DMS53 (cell line): ENCODE data around the gene TMEM108.

ENCODE experiments used
- DNase-seq: peaks from one replicate; lab custom pipeline; 2025; lab: John Stamatoyannopoulos, UW

TMEM108 gene

DNA sequence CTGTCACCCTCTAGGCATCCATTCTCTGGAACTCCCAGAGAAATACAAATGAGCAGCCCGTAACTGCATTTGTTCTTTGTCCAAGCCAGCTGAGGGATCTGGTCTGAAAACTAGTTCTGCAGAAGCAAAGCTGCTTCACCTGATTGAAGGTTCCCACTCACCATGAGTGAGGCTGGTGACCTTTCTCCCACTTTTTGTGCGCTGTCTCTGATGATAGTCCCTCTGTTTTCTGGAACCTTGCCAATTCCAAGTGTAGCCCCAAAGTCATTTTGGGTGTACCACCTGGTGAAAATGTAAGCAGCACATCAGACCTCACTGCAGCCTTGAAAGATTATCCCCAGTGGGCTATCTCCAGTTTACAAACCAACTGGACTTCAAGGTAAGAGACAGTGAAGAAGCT, 322.3 kb downstream of the TMEM108 start:
- DNase-seq: no peak

DNA sequence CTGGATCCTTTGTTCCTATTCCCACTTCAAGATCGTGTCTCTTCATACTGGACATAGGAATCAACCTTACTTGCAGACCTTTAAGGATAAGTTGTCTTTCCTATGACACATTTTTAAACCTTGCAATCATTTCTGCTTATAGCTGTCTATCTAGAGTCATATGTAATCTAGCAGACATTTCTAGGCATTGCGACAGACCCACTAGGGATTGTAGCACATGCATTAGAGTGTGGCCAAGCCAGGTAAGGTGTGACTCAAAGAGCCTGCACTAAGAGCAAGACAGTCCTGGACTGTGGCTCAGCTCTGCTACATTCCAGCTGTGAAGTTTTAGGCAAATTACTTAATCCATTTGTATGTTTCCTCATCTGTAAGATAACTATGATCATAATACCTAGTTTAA, 322.8 kb downstream of the TMEM108 start:
- DNase-seq: no peak

DNA sequence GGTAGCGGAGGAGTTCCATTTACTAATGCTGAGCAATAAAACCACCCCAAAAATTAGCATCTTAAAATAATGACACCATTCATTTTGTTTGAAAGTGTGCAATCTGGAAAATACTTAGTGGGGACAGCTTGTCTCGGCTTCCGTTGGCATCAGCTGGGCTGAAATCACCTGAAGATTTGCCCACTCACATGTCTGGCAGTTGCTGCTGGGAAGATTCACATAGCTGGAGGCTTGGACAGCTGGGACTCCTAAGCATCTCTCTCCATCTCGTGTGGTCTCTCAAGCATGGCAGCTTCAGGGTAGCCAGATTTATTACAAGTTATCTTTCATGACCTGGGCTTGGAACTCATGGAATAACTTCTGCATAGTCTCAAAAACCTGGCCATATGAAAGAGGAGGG, 323.2 kb downstream of the TMEM108 start:
- DNase-seq: no peak

DNA sequence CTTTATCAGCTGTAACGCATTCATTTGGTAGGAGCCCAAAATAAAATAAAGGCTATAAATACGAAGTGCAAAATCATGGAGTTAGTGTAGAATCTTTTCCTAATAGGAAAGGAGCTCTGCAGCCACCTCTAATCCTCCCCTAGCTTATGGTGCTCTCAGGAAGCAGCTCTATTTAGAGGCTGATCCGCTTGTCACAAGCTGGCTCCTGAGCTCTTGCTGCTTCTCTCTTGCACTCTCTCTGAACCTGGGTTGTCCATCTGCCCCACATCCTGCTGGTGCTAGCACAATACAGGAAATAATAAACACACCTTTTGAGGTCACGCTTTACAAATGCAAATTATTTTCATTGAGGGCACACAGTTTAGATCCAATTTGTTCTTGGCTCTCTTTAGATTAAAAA, 324.3 kb downstream of the TMEM108 start:
- DNase-seq: no peak

DNA sequence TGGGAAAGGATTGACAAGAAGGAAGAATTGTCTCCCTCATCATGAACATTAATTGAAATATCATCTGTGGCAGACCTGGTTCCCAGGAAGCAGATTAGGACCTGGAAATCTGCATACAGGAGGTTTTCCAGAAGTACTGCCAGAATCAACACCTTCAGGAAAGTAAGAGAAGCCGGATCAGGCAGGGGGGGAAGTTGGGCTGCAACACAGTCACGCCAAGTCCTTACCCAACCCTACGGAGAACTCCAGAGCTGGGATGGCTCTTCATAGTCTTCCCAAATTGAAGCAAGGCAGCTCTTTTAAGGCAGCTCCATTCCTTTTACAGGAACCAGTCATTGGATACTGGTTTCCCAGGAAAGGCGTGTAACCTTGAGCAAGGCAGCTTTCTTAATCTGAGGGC, 326.5 kb downstream of the TMEM108 start:
- DNase-seq: no peak

DNA sequence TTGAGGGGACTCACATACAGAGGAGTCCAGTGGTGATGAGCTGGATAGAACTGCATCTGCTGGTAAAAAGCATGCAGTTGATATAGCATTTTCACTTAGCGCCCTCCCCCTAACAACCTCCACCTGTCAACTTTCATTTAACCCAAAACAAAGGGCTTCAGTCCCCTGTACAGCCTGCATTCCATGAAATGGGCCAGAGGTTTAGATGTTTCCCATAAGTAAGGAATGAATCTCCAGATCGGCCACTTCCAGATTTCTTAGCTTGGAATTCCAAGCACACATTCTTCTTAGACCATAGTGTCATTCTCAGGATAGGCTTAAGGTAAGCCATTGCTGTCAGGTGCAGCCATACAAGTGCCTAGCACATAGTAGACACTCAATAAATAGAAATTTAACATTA, 328.7 kb downstream of the TMEM108 start:
- no peak for DNase-seq

DNA sequence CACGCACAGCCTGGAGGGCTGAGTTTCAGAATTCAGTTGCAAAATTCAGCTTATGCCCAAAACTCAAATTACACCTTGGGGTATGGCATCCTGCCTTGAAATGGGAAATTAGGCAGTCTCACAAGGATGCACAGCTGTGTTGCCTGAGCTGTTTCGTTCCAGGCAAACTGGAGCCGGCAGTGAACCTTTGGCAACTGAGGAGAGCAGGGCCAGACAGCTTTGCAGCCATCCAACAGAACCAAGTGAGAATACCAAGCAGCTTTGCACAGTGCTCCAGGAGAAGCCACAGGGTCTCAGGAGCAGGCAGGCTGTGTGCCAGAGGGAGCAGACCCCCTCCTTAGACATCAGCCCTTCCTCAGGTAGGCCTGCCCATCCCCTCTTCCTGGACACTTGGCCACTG, 329.2 kb downstream of the TMEM108 start:
- no peak for DNase-seq

DNA sequence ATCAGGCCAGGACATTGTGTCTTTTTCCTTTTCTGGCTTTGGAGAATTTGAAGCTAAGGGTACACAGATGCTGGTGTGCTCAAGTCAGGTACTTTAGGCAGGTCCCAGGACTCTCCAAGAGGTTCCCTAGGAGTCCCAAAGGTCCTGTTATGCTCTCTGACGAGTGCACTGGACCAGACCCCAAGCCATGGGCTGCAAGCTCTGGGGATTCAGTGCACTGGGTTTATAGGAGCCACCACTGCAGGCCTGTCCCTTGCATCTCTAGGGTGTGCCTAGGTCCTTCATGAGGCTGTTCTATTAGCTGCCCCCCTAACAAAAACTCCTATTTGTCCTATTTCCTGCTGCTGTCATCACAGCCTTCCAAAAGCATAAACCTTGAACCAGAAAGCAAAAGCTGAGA, 329.8 kb downstream of the TMEM108 start:
- no peak for DNase-seq

DNA sequence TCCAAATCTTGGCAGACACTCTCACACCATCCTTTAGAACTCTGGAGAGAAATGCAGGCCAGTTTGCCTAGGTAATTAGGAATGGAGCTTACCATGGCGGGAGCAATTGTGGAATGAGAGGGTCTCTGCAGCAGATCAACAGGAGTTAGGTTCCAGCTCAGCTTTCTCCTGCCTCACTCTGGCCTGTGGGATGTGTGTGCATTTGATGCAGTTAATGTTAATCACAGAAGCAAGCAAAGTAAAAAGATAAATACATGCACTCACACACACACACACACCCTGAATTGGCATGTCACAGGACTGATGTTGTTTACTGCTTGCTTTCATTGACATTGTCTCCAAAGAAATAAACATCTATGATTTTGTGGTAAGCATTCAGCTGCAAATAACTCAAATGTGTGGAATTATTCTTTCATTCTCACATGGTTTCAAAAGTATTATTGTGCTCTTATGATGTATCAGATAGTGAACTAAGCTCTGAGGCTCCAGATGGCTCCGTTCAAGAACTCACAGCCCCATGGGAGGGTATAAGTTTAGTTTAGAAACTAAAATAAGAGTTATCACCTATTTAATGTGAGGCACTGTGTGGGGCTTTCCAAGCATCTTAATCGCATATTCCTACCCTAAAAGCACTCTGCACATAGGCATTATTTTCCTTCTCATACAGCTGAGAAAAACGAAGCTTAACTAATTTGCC, 330.3 kb downstream of the TMEM108 start:
- DNase-seq: no peak

DNA sequence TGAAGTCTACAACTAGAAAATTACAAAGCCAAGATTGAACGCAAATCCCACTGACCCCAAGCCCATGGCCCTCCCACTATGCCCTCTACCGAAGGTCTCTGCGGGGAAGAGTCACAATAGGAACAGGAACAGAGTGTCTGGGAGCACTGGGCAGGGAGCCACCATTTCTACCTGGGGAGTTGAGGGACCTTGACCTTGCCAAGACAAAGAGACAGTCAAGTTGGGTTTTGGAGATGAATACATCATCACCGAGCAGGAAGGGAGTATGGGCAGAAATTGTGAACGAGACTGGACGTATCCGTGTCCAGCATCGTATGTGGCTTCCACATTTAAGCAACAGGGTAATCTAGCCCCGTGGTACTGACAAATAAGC, 330.9 kb downstream of the TMEM108 start:
- DNase-seq: no peak

DNA sequence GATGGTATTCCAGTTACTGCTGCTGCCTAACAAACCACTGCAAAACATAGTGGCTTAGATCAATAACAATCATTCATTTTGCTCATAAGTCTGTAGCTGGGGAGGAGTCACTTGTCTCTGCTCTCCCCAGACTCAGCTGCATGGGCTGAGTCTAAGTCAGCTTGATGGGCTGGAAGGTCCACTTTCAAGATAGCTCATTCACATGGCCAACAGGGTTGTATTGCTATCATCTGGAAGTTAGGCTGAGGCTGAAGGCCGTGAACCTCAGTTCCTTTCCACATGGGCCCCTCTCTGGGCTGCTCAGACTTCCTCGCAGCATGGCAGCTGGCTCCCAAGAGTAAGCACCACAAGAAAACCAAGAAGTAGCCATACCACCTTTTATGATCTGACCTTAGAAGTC, 333.0 kb downstream of the TMEM108 start:
- no peak for DNase-seq

DNA sequence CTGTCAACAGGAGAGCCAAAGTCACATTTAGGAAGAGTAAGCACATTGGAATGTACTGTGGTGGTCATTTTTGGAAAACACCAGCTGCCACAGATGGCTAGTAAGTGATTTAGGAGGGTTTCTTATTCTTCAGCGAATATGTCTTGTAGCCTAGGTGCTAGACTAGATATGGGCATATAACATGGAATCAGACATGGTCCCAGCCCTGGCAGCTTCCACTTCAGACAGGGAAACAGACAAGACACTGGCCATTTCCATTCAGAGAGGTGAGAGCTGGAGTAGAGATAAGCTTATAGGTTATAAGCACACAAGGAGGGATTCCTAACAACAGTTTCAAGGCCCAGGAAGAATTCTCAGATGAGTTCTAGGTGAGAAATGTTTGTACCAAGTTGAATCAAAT, 333.5 kb downstream of the TMEM108 start:
- DNase-seq: no peak

DNA sequence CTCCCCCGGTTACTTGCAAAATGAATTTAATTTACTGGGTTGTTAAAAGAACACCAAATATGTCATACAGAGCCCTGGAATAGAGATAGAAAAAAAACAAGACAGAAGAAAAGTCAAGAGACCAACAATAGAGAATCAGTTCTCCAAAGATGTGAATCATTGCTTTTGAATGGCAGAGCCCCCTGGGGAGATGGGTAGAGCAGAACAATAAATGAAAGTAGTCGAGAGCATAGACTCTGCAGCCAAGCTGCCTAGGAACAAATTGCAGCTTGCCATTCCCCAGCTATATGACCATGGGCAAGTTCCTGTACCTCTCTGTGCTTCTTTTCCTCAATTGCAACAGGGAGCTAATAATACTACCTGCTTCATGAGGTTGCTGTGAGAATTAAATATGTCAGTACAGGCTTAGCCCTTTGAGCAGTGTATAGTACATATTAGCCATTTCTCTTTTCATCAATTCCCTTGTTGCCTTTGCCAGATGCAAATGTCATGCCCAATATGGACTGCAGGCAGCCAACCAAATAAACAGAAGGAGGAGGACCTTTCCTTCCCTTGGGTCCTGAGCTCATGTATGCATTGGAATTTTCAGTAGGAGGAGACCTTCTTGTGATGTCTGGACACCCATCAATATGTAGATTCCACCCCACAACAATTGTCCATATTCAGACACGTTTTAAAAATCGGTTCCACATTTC, 336.7 kb downstream of the TMEM108 start:
- no peak for DNase-seq

DNA sequence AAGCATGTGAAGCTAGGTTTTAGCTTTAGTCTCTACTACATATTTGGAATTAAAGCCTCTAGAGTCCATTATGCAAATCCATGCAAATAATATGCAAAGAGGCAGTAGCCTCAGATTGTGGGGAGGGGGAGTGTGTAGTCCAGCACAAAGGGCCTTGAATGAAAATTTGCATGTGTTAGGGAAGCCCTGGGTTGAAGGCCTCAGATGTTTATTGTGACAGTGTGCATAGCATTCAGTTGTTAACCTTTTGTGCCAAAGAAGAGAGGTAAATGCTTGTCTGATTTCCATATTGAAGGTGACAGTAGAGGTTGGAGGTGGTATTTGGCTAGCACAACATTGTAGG, 337.2 kb downstream of the TMEM108 start:
- DNase-seq: no peak

DNA sequence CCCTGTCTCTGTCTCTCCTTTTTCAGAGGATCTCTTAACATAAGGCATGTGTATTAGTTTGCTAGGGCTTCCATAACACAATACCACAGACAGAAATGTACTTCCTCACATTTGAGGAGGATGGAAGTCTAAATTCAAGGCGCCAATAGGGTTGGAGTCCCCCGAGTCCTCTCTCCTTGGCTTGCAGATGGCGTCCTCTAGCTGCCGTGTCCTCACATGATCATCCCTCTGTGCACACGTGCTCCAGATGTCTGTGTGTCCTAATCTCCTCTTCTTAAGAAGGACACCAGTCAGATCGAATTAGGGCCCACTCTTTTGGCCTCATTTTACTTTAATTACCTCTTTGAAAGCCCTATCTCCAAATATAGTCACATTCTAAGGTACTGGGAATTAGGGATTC, 338.6 kb downstream of the TMEM108 start:
- no peak for DNase-seq

DNA sequence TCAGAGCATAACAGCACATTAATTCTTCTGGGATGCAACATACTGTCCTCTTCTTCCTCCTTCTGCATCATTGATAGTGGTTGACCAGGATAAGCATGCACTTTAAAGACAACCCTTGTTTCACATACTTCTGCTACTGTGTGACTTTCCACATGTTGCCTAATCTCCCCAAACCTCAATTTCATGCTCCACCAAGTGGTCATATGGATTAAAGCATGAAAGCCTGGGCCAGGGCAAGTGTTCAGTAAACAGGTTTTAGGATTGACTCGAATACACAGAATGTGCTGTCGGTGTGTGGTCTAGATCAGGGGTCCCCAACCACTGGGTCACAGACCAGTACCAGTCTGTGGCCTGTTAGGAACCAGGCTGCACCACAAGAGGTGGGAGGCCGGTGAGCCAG, 339.2 kb downstream of the TMEM108 start:
- DNase-seq: peak; percentile 48

DNA sequence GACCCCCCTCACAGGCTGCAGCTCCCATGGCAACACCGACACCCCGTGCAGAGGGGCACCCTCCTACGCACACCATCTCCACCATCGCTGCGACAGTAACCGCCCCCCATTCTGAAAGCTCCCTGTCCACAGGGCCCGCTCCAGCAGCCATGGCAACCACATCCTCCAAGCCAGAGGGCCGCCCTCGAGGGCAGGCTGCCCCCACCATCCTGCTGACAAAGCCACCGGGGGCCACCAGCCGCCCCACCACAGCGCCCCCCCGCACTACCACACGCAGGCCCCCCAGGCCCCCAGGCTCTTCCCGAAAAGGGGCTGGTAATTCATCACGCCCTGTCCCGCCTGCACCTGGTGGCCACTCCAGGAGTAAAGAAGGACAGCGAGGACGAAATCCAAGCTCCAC, 341.7 kb downstream of the TMEM108 start:
- no peak for DNase-seq

DNA sequence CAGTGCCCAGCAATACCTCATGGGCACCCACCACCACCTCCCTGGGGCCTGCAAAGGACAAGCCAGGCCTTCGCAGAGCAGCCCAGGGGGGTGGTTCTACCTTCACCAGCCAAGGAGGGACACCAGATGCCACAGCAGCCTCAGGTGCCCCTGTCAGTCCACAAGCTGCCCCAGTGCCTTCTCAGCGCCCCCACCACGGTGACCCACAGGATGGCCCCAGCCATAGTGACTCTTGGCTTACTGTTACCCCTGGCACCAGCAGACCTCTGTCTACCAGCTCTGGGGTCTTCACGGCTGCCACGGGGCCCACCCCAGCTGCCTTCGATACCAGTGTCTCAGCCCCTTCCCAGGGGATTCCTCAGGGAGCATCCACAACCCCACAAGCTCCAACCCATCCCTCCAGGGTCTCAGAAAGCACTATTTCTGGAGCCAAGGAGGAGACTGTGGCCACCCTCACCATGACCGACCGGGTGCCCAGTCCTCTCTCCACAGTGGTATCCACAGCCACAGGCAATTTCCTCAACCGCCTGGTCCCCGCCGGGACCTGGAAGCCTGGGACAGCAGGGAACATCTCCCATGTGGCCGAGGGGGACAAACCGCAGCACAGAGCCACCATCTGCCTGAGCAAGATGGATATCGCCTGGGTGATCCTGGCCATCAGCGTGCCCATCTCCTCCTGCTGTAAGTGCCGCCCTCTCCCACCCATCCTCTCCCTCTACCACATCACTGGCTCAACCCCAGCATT, 342.5 kb downstream of the TMEM108 start:
- DNase-seq: no peak

DNA sequence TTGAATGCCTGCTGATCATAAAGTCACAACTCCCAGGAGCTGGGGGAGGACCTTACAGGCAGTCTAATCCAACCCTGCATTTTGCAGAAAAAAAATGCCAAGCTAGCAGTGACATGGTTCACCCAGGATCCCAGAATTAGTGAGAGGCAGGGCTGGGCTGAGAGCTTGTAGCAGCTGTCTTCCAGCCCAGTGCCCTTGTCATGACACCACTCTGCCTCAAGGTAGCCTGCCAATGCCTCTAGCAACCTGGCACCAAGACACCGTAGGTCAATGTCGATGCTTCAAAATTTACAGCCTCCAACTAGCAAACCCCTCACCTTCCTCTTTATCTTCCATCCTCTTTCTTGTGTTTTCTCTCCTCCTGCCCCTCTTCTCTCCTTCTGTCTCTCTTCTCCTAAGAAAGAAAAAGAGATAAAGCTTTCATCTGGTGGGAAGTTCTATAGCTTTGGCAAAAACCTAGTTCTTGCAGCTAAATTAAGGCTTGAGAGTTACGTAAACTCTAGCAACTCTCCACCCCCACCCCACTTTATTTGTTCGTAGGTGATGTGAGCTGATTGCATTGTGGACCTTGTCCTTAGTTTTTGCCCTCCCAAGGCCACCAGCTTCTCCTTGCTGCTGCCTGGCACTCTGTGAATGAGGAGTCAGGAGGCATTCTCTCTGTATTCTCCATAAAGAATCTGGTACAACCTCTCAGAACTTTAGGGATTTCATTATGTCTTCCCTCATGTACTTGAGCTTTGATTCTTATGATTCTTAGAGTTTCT, 343.3 kb downstream of the TMEM108 start:
- DNase-seq: no peak

DNA sequence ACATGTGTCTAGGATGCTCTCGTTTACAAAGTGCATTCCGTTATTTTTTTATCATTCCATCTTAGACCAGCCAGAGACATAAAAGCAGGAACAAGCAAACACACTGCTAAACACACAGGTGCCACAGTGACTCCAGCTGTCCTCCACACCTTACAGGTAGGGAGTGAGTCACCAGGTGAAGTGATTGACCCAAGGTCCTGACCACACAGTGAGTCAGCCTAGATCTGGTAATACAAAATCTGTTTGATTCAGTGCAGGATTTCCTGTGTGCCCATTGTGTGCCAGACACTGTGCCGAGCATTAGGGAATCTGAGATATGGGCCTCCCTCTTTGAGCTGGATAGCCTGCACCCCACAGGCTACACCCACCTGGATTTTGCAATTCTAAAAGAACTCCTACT, 345.0 kb downstream of the TMEM108 start:
- DNase-seq: peak; percentile 91

DNA sequence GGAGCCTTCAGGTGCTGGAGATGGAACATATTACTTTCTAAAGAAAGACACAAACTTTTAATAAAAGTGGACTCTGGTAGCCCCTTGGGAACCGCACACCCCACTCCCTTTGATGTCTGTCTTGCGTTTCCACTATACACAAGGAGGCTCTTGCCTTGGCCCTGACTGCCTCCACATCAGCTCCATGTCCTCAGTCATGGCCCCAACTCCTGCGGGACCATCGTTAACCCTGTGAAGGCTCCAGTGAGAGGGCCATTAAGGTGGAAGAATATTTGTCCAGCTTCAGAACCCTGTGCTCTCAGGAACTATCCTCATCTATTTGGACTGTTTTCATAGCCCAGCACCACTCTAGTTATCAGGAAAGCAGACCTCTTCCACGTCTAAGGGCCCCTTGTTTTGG, 345.6 kb downstream of the TMEM108 start:
- no peak for DNase-seq

DNA sequence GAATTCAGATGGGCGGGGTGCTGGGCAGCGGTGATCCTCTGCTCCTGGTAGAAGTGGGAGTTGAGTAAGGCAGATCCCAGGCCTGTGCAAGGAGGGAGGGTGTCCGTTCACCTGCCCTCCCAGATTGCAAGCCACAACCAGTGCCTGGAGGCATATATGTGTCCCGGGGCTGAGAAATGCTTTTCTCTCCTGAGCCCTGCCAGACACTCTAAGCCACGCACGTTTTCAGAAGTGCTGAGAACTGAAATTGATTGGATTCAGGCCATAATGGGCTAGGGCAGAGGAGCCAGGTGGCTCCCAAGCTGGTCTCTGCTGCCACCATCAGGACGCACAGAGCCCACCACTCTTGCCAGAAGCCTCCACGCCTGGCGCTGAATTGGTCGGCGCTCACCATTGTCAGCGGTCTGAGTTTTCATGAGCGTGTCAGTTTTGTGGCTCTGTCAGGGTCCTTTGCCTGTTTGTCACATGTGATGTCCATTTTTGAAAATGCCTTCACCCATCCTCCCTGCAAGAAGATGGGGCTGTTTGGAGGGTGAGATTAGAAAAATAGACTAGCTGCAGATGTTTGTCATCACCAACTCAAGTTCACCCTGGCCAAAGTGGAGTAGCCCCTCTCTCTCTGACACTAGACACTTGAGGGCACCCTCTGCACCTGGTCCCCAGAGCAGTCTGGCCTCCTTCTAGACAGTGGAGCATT, 346.3 kb downstream of the TMEM108 start:
- peak; percentile 83 for DNase-seq
